Caco-2 (cell line): ENCODE measurements around the gene HPGDS. TPM values are rescaled to one million over a fixed set of nuclear protein-coding genes. Genes with fewer than 3 reads are reported as not detected.
"Not testable (repeated sequence)": the region's sequence is repeated elsewhere in the genome, so short reads cannot be mapped to it uniquely, and the experiment has no call there.

Experiments used
- BruUV-seq: library from RNA; stranded (reverse); fragments of 400-500 nt; replicated peaks from 2 replicates; lab custom pipeline; 2021; lab: Mats Ljungman, UMichigan
- CTCF ChIA-PET: fragments of 300-600 bp; sonication (Branson Sonifier 250); formaldehyde crosslinking; loops from one replicate; lab custom pipeline; 2022; ENCODE audit warnings: antibody characterized with exemption; lab: Charles Lee
- POLR2A ChIA-PET: fragments of 300-600 bp; sonication (Branson Sonifier 250); formaldehyde crosslinking; loops from one replicate; lab custom pipeline; 2022; ENCODE audit warnings: antibody characterized with exemption; lab: Charles Lee
- DNase-seq, 2 experiments: peaks; one replicate each; pipeline versions ENCODE4 v3.0.0 to v3.0.0-alpha.2; 2020 to 2022
- H3K27me3 ChIP-seq: replicated peaks from 2 replicates; pipeline ENCODE4 v1.6.0; 2011; ENCODE audit warnings: low read length; ENCODE audit not compliant: control insufficient read depth, insufficient read depth
- H3K36me3 ChIP-seq: 2 replicates; pipeline ENCODE4 v1.5.1; 2011; ENCODE audit warnings: low read length; ENCODE audit not compliant: control insufficient read depth, insufficient read depth
- H3K4me1 ChIP-seq: fragments of 250-450 bp; sonication (Bioruptor Pico); 2 replicates; pipeline ENCODE4 v1.5.1; 2020; ENCODE audit warnings: mild to moderate bottlenecking
- H3K4me3 ChIP-seq: 2 replicates; pipeline ENCODE4 v1.5.1; 2011; ENCODE audit warnings: low read depth, mild to moderate bottlenecking, control low read depth, low read length
- H3K9me3 ChIP-seq: fragments of 250-450 bp; sonication (Bioruptor Pico); 2 replicates; pipeline ENCODE4 v1.5.1; 2020; ENCODE audit warnings: mild to moderate bottlenecking, moderate library complexity
- H3K27ac Mint-ChIP-seq: one replicate; pipeline ENCODE4 v1.8.0; 2022; ENCODE audit warnings: mixed read lengths; ENCODE audit not compliant: unreplicated experiment
- H3K27me3 Mint-ChIP-seq: one replicate; pipeline ENCODE4 v1.8.0; 2022; ENCODE audit warnings: mixed read lengths; ENCODE audit not compliant: insufficient read depth, unreplicated experiment
- H3K36me3 Mint-ChIP-seq: one replicate; pipeline ENCODE4 v1.8.0; 2022; ENCODE audit warnings: mild to moderate bottlenecking, mixed read lengths; ENCODE audit not compliant: insufficient read depth, unreplicated experiment
- H3K4me1 Mint-ChIP-seq: one replicate; pipeline ENCODE4 v1.8.0; 2022; ENCODE audit warnings: low read depth, mixed read lengths; ENCODE audit not compliant: unreplicated experiment
- H3K4me3 Mint-ChIP-seq: one replicate; pipeline ENCODE4 v1.8.0; 2022; ENCODE audit warnings: mild to moderate bottlenecking, moderate library complexity, mixed read lengths; ENCODE audit not compliant: unreplicated experiment
- H3K9me3 Mint-ChIP-seq: one replicate; pipeline ENCODE4 v1.8.0; 2022; ENCODE audit warnings: mixed read lengths; ENCODE audit not compliant: unreplicated experiment
- intact Hi-C: fragments of 100-400 bp; cut with micrococcal nuclease; formaldehyde crosslinking; loops from one replicate; pipeline ENCODE4 v1.10.0; 2022; ENCODE audit not compliant: unreplicated experiment
- total RNA-seq: library from RNA; stranded (reverse); gene quantifications from 2 replicates; pipeline ENCODE4 v1.2.3, GENCODE V29; 2022
- TF ChIP-seq, protein P1 (sequence below), 2 experiments: fragments of 200-600 bp in 1 of 2; IDR thresholded peaks; 1 replicate in 1 of 2; 2 replicates in 1 of 2; pipeline versions ENCODE4 v1.5.1 to v1.8.0; 2011 to 2022; ENCODE audit warnings: antibody characterized with exemption in 1 of 2, control low read depth in 1 of 2, inconsistent platforms in 1 of 2, low read depth in 1 of 2, low read length in 1 of 2, mild to moderate bottlenecking in 1 of 2, moderate library complexity in 1 of 2; ENCODE audit not compliant: insufficient read depth in 1 of 2, severe bottlenecking in 1 of 2, unreplicated experiment in 1 of 2

The HPGDS gene
- total RNA-seq, 1 experiment from 2014 or later = not detected

- Histone ChIP-seq H3K4me3 (no peak overlapping the region), H3K4me1 (no peaks in the 10 kb centered on the region), H3K9me3 (peaks cover 12% of the 10 kb centered on the region), H3K36me3 (no peaks in the 10 kb centered on the region), H3K27me3 (no peaks in the 10 kb centered on the region)
- H3K4me1 Mint-ChIP-seq = no peaks in the 10 kb centered on the region
- peaks cover 32% of the 10 kb centered on the region for H3K9me3 Mint-ChIP-seq
- no peak overlapping the region for H3K27ac Mint-ChIP-seq
- ChIA-PET CTCF (no interaction called here), POLR2A (no interaction called here)
- H3K27me3 Mint-ChIP-seq = no peaks in the 10 kb centered on the region
- intact Hi-C loops = no loop called here
- TF ChIP-seq, protein P1, sequence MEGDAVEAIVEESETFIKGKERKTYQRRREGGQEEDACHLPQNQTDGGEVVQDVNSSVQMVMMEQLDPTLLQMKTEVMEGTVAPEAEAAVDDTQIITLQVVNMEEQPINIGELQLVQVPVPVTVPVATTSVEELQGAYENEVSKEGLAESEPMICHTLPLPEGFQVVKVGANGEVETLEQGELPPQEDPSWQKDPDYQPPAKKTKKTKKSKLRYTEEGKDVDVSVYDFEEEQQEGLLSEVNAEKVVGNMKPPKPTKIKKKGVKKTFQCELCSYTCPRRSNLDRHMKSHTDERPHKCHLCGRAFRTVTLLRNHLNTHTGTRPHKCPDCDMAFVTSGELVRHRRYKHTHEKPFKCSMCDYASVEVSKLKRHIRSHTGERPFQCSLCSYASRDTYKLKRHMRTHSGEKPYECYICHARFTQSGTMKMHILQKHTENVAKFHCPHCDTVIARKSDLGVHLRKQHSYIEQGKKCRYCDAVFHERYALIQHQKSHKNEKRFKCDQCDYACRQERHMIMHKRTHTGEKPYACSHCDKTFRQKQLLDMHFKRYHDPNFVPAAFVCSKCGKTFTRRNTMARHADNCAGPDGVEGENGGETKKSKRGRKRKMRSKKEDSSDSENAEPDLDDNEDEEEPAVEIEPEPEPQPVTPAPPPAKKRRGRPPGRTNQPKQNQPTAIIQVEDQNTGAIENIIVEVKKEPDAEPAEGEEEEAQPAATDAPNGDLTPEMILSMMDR (IDR thresholded peaks at IDR 0.05; ENCODE audit: insufficient read depth in 1 of 2, low read depth in 1 of 2, low read length in 1 of 2, severe bottlenecking in 1 of 2, unreplicated experiment in 1 of 2) = no peak
- no peaks in the 10 kb centered on the region for H3K36me3 Mint-ChIP-seq
- no peak for DNase-seq
- H3K4me3 Mint-ChIP-seq = no peak overlapping the region
- no TSS peak for BruUV-seq
Observed at GRCh38 chr4:94325835-94326234, 16.8 kb downstream of the HPGDS start.

DNA sequence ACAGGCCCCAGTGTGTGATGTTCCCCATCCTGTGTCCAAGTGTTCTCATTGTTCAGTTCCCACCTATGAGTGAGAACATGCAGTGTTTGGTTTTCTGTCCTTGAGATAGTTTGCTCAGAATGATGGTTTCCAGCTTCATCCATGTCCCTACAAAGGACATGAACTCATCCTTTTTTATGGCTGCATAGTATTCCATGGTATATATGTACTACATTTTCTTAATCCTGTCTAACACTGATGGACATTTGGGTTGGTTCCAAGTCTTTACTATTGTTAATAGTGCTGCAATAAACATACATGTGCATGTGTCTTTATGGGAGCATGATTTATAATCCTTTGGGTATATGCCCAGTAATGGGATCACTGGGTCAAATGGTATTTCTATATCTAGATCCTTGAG lies 22.7 kb downstream of the HPGDS start:
- DNase-seq, H3K9me3 Mint-ChIP-seq, POLR2A ChIA-PET, BruUV-seq, CTCF ChIA-PET, H3K36me3 ChIP-seq, H3K4me1 Mint-ChIP-seq, H3K27me3 Mint-ChIP-seq, H3K27ac Mint-ChIP-seq, H3K4me1 ChIP-seq, intact Hi-C loops, H3K4me3 ChIP-seq, H3K36me3 Mint-ChIP-seq, H3K27me3 ChIP-seq, H3K4me3 Mint-ChIP-seq, H3K9me3 ChIP-seq: not testable (repeated sequence)

- peaks cover 29% of the 10 kb centered on the region for H3K4me1 Mint-ChIP-seq
- H3K27ac Mint-ChIP-seq = no peak overlapping the region
- ChIA-PET POLR2A (no interaction called here), CTCF (no interaction called here)
- Histone ChIP-seq H3K36me3 (no peaks in the 10 kb centered on the region), H3K4me3 (no peak overlapping the region), H3K4me1 (peaks cover 42% of the 10 kb centered on the region), H3K9me3 (no peaks in the 10 kb centered on the region), H3K27me3 (no peaks in the 10 kb centered on the region)
- H3K9me3 Mint-ChIP-seq = no peaks in the 10 kb centered on the region
- intact Hi-C loops = no loop called here
- no TSS peak for BruUV-seq
- TF ChIP-seq, protein P1 (IDR thresholded peaks at IDR 0.05; ENCODE audit: insufficient read depth in 1 of 2, low read depth in 1 of 2, low read length in 1 of 2, severe bottlenecking in 1 of 2, unreplicated experiment in 1 of 2) = no peak
- H3K27me3 Mint-ChIP-seq = no peaks in the 10 kb centered on the region
- DNase-seq = no peak
- no peak overlapping the region for H3K4me3 Mint-ChIP-seq
- no peaks in the 10 kb centered on the region for H3K36me3 Mint-ChIP-seq
Observed at GRCh38 chr4:94307231-94307871, 35.3 kb downstream of the HPGDS start.
